GM19043 (cell line): ENCODE measurements around the gene ZNF439.
"Not testable (repeated sequence)": the region's sequence is repeated elsewhere in the genome, so short reads cannot be mapped to it uniquely, and the experiment has no call there.

Source experiments
- ATAC-seq: cut with Tn5 transposase; IDR thresholded peaks from one replicate; pipeline ENCODE4 v1.9.1; 2021; ENCODE audit warnings: low read depth; ENCODE audit not compliant: unreplicated experiment

ZNF439 gene

DNA sequence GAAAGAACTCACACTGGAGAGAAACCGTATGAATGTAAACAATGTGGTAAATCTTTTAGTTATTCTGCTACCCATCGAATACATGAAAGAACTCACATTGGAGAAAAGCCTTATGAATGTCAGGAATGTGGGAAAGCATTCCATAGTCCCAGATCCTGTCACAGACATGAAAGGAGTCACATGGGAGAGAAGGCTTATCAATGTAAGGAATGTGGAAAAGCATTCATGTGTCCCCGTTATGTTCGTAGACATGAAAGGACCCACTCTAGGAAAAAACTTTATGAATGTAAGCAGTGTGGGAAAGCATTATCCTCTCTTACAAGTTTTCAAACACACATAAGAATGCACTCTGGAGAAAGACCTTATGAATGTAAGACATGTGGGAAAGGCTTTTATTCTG is 19.2 kb downstream of the ZNF439 start:
- not testable (repeated sequence) for ATAC-seq

DNA sequence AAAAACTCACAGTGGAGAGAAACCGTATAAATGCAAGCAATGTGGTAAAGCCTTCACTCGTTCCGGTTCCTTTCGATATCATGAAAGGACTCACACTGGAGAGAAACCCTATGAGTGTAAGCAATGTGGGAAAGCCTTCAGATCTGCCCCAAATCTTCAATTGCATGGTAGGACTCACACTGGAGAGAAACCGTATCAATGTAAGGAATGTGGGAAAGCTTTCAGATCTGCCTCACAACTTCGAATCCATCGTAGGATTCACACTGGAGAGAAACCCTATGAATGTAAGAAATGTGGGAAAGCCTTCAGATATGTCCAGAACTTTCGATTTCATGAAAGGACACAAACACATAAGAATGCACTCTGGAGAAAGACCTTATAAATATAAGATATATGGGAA is 19.7 kb downstream of the ZNF439 start:
- no peak for ATAC-seq

DNA sequence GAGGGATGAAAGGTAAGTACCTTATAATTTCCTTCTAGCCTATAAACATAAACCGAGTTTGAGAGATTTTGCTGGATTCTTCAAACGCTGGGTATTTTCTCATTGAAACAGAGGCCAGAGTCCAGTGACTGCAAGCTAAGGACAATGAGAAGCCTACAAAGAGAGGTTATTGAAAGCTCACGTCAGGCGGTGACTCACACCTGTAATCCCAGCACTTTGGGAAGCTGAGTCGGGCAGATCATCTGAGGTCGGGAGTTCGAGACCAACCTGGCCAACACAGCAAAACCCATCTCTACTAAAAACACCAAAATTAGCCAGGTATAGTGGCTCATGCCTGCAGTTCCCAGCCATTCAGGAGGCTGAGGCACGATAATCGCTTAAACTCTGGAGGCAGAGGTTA is 24.1 kb downstream of the ZNF439 start:
- ATAC-seq, result no peak

DNA sequence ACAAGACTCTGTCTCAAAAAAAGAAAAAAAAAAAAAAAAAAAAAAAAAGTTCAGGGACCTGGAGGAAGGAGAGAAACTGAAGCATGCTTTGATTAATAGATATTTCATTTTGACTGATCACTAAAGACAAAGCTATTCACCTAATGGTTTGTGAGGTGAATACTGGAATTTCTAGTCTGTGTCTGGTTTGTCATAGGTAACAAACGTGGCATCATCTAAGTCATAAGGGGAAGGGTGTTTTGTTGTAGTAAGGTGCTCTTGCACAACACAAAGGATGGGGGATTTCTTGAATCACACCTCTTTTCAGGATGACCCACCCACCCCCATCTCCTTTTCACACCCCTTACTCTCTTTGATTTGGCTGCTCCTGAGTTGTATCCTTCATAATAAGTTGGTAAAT is 25.2 kb downstream of the ZNF439 start:
- ATAC-seq, result no peak

DNA sequence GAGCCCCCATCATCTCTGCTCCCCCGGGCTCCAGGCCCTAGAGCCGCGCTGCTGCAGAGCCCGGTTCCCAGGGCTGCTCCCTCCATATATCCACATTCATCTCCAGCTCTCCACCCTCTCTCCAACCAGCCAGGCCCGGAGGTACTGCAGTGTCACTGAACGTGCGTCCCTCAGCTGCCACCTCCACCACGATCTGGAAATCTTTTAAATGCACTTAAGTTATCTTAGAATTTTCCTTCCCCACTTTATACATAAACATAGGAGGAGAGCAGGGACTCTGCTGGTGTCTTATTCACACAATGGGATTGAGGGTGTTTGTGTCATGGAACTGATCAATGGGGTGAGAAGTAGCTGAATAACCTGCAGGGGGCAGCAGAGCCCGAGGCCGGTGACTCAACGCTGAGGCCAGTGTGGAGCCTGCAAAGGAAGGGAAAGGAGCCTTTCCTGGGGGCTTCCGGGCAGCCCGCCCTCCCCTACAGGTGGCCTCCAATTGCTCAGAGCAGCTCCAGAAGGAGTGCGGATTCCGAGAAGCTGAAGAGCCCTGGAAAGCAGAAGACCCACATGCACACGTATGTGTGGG is 31.3 kb downstream of the ZNF439 start:
- ATAC-seq, result not testable (repeated sequence)

DNA sequence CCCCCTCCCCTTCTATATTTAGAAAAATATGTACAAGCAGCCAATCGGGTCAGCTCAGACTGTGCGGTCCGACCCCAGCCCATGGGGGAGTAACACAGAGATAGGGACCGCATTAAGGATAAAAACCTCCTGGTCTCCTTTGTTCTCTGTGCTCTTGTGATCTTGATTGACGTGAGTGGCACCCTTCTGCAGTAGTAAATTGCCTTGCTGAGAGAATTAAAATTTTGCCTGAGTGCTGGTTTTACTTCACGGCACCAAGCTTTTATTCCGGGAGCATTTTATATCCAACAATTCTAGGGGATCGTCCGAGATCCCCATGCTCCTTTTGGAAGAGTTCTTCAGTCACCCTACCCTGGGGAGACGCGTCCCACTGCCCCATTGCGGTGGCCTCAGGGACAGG is 32.1 kb downstream of the ZNF439 start:
- no peak for ATAC-seq

DNA sequence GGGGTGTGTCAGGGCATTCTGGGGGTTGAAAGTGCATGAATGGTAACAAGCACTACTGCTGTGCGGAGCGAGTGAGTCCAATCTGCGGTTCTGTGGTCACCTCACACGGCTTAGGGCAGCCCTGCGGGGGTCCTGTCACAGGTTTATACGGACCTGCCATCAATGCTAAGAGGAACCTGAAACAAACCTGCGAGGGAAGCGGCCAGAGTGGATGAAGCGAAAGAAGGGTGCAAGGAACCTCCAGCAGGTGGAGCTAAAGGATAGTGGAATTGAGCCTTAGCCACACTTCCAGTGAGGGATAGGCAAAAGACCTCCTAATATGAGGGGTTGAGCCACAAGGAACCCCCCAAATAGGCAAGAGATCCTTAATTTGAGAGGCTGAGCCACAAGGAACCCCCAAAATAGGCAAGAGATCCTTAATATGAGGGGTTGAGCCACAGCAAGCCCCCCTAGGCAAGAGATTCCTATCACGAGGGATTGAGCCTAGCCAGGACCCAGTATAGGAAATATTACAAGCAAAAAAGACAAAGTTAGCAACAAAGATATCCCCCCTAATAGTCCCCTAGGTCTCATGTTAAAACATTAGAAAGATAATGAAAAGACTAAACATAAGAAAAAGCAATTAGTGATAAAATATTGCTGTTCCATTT is 32.8 kb downstream of the ZNF439 start:
- no peak for ATAC-seq

DNA sequence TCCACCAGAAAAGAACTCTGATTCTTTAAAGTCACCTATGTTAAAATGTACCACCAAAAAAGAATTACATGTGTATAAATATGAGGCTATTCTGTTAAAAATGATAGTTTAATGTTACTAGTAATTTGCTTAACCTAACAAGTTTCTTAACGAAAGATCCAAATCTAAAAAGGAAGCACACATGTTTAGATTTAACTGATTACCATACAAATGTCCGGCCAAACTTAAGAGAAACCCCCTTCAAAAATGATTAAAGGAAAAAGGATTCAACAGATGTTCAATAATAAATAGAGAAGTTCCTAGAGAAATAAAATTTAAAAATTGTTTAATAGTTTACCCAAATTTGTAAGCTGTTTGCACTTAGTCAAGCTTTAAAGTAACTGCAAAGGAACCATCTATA is 34.1 kb downstream of the ZNF439 start:
- ATAC-seq, result no peak

DNA sequence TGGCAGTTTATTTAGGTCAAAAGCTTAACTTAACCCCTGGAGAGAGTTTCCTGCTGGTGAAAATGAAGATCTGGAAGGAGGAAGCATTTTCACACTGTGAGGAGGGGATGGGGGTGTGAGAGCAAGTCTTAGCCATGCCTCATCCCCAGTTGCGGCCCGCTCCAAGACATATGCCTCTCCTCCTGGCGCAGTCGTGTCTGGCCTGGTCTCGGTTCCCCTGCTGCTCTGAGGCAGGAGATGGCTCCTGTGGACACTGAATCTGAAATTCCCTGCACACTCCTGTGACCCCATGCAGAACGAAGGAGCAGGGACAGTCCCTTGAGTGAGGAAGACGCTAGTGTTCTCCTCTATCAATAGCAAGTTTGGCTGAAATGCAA is 38.7 kb downstream of the ZNF439 start:
- peak; percentile 24 for ATAC-seq

DNA sequence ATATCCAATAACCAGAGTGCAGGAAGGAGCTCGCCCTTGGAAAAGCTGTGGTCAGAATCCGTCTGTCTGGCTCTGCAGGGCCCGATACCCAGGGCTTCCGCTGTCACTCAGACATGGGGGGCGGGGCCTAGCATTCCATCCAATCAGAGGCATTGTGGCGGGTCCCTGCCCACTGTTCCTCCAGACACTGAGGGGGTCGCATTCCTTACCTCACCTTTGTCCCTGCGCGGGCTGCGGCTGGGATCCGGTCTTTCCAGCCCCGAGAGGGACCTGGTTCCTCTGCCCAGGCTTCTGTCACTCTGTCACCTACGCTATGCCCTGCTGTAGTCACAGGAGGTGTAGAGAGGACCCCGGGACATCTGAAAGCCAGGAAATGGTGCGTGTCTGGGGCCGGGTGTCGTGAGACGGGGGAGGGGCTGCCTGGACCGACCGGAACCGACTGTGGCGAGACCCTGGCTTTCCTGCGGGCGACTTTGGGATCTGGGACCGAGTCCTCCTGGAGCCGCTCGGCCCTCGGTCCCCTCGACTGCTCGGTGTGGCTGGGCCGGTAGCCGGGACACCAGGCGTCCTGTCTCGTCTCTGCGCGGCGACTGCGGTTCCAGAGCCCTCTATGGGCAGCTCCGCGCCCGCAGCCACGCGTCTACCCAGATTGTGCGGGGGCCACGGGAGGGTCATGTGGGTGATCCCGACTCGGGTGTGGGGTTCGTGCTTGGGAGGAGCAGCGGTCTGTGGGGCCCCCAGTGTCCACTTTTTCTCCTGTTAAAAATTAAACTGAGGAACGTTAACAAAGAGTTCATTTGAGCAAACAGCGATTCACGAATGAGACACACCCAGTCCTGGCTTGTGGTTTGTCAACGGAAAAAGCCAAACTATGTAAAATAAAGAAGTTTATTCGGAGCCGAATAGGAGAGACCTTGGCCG is 39.3 kb downstream of the ZNF439 start, which contains the start of gene ZNF69:
Gene ZNF69, plus strand, starts transcription at position 172 of the 921 bp plus-strand sequence. Its CDS starts 142 bp downstream, at position 314.
- ATAC-seq, result peak; percentile 70

DNA sequence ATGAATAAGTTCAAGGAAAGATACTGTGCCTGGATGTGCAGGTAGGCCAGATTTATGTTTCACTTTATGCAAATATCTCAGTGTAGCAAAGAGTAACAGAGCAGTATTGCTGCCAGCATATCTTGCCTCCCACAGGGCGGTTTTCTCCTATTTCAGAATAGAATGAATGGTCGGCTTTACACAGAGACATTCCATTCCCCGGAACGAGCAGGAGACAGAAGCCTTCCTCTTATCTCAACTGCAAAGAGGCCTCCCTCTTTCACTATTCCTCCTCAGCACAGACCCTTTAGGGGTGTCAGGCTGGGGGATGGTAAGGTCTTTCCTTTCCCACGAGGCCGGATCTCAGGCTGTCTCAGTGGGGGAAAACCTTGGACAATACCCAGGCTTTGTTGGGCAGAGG is 41.4 kb downstream of the ZNF439 start:
- ATAC-seq, result not testable (repeated sequence)

DNA sequence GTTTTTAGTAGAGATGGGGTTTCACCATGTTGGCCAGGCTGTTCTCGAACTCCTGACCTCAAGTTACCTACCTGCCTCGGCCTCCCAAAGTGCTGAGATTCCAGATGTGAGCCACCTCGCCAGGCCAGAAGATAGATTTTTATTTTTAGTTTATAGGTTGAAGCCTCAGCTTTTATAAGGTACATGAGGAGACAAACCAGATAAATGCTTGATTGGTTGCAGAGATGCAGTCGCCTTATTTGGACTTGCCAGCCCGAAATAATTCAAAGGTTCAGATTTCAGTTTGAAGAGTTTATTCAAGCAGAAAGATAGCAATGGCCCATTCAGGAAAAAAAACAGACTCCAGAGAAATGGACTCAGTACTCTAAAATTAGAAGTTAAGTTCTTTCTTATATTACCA is 42.1 kb downstream of the ZNF439 start:
- ATAC-seq, result no peak

DNA sequence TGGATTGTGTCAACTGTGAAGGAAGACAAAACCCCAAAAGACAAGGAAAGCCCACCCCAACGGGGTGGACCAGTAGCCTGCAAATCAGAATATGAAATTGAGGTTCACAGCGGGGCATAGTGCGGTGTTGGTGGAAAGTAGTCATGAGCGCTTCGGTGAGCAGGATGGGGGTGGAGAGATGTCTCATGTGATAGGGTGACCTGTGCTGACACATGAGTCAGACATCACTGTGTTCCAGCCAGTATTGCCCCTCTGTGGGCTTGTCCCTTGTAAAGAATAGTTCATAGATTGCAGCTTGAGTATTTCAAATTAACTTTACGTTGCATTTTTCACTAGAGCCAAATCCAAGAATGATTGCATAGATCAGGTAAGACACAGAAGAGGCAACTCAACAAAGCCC is 46.3 kb downstream of the ZNF439 start:
- ATAC-seq, result no peak

DNA sequence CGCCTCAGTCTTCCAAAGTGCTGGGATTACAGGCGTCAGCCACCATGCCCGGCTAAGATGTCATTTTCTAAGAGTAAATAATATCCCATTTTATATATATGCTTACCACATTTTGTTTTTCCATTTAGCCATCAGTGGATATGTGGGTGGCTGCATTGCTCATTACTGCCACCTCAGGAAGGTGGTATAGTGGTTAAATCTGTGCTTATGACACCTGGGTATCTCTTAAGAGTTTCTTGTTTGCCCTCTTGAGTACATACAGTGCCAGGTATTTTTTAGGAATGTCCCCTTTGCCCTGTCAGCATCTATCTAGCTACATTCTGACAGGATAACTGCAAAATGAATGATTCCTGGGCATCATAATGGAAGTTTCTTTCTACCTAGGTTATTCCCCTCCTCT is 53.7 kb downstream of the ZNF439 start:
- ATAC-seq, result no peak

DNA sequence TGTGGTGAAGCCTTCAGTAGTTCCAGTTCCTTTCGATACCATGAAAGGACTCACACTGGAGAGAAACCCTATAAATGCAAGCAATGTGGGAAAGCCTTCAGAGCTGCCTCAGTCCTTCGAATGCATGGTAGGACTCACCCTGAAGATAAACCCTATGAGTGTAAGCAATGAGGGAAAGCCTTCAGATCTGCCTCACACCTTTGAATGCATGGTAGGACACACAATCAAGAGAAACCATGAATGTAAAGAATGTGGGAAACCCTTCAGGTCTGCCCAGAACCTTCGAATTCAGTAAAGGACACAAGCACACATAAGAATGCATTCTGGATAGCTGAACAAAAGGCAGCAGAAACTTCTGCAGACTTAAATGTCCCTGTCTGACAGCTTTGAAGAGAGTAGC is 57.4 kb downstream of the ZNF439 start:
- no peak for ATAC-seq

DNA sequence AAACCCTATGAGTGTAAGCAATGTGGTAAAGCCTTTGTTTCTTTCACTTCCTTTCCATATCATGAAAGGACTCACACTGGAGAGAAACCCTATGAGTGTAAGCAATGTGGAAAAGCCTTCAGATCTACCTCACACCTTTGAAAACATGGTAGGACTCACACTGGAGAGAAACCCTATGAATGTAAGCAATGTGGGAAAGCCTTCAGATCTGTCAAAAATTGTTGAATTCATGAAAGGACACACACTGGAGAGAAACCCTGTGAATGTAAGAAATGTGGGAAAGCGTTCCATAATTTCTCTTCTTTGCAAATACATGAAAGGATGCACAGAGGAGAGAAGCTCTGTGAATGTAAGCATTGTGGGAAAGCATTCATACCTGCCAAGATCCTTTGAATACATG is 63.4 kb downstream of the ZNF439 start:
- not testable (repeated sequence) for ATAC-seq

DNA sequence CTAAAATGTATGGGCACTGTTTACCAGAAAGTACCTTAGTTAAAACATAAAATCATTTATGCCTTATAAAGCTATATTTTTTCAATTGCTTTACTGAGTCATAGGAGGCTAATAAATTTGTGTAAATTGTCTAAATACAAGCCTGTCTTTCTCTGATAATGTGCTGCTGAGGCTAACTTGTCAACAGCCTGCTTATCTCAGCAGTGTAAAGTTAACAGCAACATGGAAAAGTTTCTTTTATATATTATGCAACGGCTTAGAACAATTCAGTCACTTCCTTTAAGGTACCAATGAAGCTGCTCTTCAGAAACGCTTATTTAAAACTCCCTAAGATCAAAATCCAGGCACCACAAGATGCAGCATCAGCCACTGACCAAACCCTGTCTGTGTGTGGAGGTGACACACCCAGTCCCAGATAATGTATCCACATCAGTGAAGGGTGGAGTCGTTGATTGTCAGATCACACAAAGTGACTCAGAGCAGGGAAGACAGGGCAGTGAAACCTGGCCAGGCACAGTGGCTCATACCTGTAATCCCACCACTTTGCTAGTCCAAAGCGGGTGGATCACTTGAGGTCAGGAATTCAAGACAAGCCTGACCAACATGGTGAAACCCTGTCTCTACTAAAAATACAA is 66.0 kb downstream of the ZNF439 start:
- not testable (repeated sequence) for ATAC-seq
